AG04450 (cell line): ENCODE results near the gene MROH2A. TPM values are rescaled to one million over a fixed set of nuclear protein-coding genes. Genes with fewer than 3 reads are reported as not detected.

Source experiments
- CTCF ChIA-PET: fragments of 300-600, 350-600 bp; formaldehyde crosslinking; extraction: SDS; loops from one replicate; lab custom pipeline; 2022; ENCODE audit warnings: antibody characterized with exemption, inconsistent platforms; lab: Charles Lee
- POLR2A ChIA-PET: fragments of 350-600 bp; formaldehyde crosslinking; extraction: SDS; loops from one replicate; lab custom pipeline; 2021; ENCODE audit warnings: antibody characterized with exemption, inconsistent platforms; lab: Yijun Ruan, JAX
- DNase-seq: peaks from one replicate; pipeline ENCODE4 v3.0.0-alpha.2; 2011; ENCODE audit warnings: low read depth, low spot score
- H3K27ac ChIP-seq: one replicate; pipeline ENCODE4 v1.5.1; 2012; ENCODE audit warnings: low read depth, low read length, control low read depth
- H3K27me3 ChIP-seq: one replicate; pipeline ENCODE4 v1.6.0; 2012; ENCODE audit warnings: low read length; ENCODE audit not compliant: control insufficient read depth, insufficient read depth
- H3K4me3 ChIP-seq: 2 replicates; pipeline ENCODE4 v1.5.1; 2011; ENCODE audit warnings: mild to moderate bottlenecking, low read depth, low read length, control low read depth
- H3K9me3 ChIP-seq: 2 replicates; pipeline ENCODE4 v1.5.1; 2012; ENCODE audit warnings: low read length; ENCODE audit not compliant: control insufficient read depth, insufficient read depth
- CTCF ChIP-seq: IDR thresholded peaks from 2 replicates; pipeline ENCODE4 v1.5.1; 2011; ENCODE audit warnings: low read depth, low read length, control low read depth, inconsistent platforms
- polyA plus RNA-seq: library from polyadenylated mRNA; depleted of rRNA; stranded (reverse); fragments of >200 nt; gene quantifications from 2 replicates; pipeline ENCODE4 v1.2.3, GENCODE V29; 2011

MROH2A gene
- polyA plus RNA-seq, 1 experiment, result not detected

GRCh38 chr2:233849607-233850271 is 71.6 kb downstream of the MROH2A start:
- DNase-seq, result no peak
- Histone ChIP-seq H3K27ac (no peak overlapping the region), H3K9me3 (peaks cover 3% of the 10 kb centered on the region; the same call in 1 of the 2 replicates), H3K27me3 (no peaks in the 10 kb centered on the region), H3K4me3 (no peak overlapping the region)
- no peak for TF ChIP-seq CTCF
- ChIA-PET POLR2A (no interaction called here), CTCF (interaction anchor here (0.7 to 1.4 kb wide), 2 partner anchors 7 to 16 kb away, joined by 3 read pairs; no protein-coding TSS in a partner anchor)

- Histone ChIP-seq H3K27ac (no peak overlapping the region), H3K4me3 (no peak overlapping the region), H3K27me3 (no peaks in the 10 kb centered on the region), H3K9me3 (peaks cover 3% of the 10 kb centered on the region; the same call in 1 of the 2 replicates)
- ChIA-PET POLR2A (no interaction called here), CTCF (no interaction called here)
- no peak for TF ChIP-seq CTCF
- DNase-seq, result no peak
These were observed 72.6 kb downstream of the MROH2A start for GRCh38 chr2:233850745-233851144.

GRCh38 chr2:233851169-233851568 is 73.0 kb downstream of the MROH2A start:
- TF ChIP-seq CTCF, result no peak
- no peak for DNase-seq
- H3K9me3 ChIP-seq, result peaks cover 3% of the 10 kb centered on the region; the same call in 1 of the 2 replicates
- ChIA-PET CTCF (interaction anchor here (0.8 to 1.1 kb wide), 2 partner anchors 77 to 1895 kb away, joined by 3 read pairs; no protein-coding TSS in a partner anchor), POLR2A (no interaction called here)
- no peaks in the 10 kb centered on the region for H3K27me3 ChIP-seq
- no peak overlapping the region for H3K4me3 ChIP-seq
- no peak overlapping the region for H3K27ac ChIP-seq

GRCh38 chr2:233852056-233852455 is 73.9 kb downstream of the MROH2A start:
- Histone ChIP-seq H3K9me3 (peaks cover 3% of the 10 kb centered on the region; the same call in 1 of the 2 replicates), H3K27me3 (no peaks in the 10 kb centered on the region), H3K27ac (no peak overlapping the region), H3K4me3 (peak overlapping the region; percentile 10; the same call in 1 of the 2 replicates)
- ChIA-PET CTCF (interaction anchor here (1.1 kb wide), 1 partner anchor 76 kb away, joined by 3 read pairs; no protein-coding TSS in a partner anchor), POLR2A (no interaction called here)
- TF ChIP-seq CTCF, result no peak
- no peak for DNase-seq

- H3K27ac ChIP-seq, result no peak overlapping the region
- no peak for DNase-seq
- ChIA-PET POLR2A (no interaction called here), CTCF (no interaction called here)
- no peak for TF ChIP-seq CTCF
- peak overlapping the region; percentile 83 for H3K4me3 ChIP-seq
- no peaks in the 10 kb centered on the region for H3K27me3 ChIP-seq
- peaks cover 3% of the 10 kb centered on the region; the same call in 1 of the 2 replicates for H3K9me3 ChIP-seq
These were observed 75.2 kb downstream of the MROH2A start for GRCh38 chr2:233853353-233853752.
